Body of pancreas (tissue), 4 donors: Measurements from ENCODE around the gene SH3D21. TPM values are rescaled to one million over a fixed set of nuclear protein-coding genes. Genes with fewer than 3 reads are reported as not detected.

ENCODE experiments used
- ATAC-seq: fragments of 150-250 bp; one replicate; pipeline ENCODE4 v1.9.1; 2016
- DNase-seq, 4 donors: peaks; one replicate each; pipeline ENCODE4 v3.0.0-alpha.2; 2019
- H3K27ac ChIP-seq, 4 donors: fragments of 200-600 bp; sonication (generic); 1 replicate in 3 of 4; 2 replicates in 1 of 4; pipeline versions ENCODE4 v1.5.1 to v1.6.1; 2016 to 2019; ENCODE audit warnings: mild to moderate bottlenecking in 1 of 4, mixed read lengths in 1 of 4, moderate library complexity in 1 of 4
- H3K27me3 ChIP-seq, 2 donors: fragments of 200-600 bp; sonication (generic); one replicate each; pipeline ENCODE4 v1.6.0; 2016; ENCODE audit warnings: mild to moderate bottlenecking in 1 of 2
- H3K36me3 ChIP-seq, 2 donors: fragments of 200-600 bp; sonication (generic); replicated peaks in 1 of 2; 2 replicates each; pipeline ENCODE4 v1.5.1; 2016; ENCODE audit warnings: low read depth in 2 of 2; ENCODE audit not compliant: insufficient read depth in 1 of 2
- H3K4me1 ChIP-seq: fragments of 200-600 bp; sonication (generic); one replicate; pipeline ENCODE4 v1.6.0; 2016
- H3K4me3 ChIP-seq, 2 donors: fragments of 200-600 bp; sonication (generic); 1 replicate in 1 of 2; 2 replicates in 1 of 2; pipeline ENCODE4 v1.5.1; 2016 to 2019
- H3K9me3 ChIP-seq, 3 donors: fragments of 200-600 bp; sonication (generic); 1 replicate in 2 of 3; 2 replicates in 1 of 3; pipeline ENCODE4 v1.5.1; 2016
- POLR2A ChIP-seq, 3 donors: fragments of 450-650 bp; IDR thresholded peaks; one replicate each; pipeline ENCODE4 v1.6.1; 2016; ENCODE audit warnings: antibody characterized with exemption in 3 of 3, mild to moderate bottlenecking in 2 of 3
- WGBS, 2 donors: methylation state at CpG; one replicate each; pipeline ENCODE4 v1.1.5; 2017; 5-methylcytosine and 5-hydroxymethylcytosine counted together
- intact Hi-C: fragments of 100-400 bp; cut with DNase I; formaldehyde crosslinking; loops from one replicate; pipeline ENCODE4 v1.15.1; 2023
- total RNA-seq, 2 donors: library from RNA; depleted of rRNA; stranded (reverse); fragments of >200 nt; gene quantifications; one replicate each; pipeline ENCODE4 v1.1.0, GENCODE V29; 2016
- TF ChIP-seq, protein P1 (sequence below), 7 experiments: fragments of 450-650 bp in 4 of 7; fragments of 200-600 bp in 3 of 7; sonication (generic) in 3 of 7; IDR thresholded peaks; one replicate each; pipeline ENCODE4 v1.5.1; 2016 to 2019; ENCODE audit warnings: antibody characterized with exemption in 7 of 7

The SH3D21 gene
- total RNA-seq, 2 donors from 2014 or later: 0.33 to 0.52 TPM

DNA sequence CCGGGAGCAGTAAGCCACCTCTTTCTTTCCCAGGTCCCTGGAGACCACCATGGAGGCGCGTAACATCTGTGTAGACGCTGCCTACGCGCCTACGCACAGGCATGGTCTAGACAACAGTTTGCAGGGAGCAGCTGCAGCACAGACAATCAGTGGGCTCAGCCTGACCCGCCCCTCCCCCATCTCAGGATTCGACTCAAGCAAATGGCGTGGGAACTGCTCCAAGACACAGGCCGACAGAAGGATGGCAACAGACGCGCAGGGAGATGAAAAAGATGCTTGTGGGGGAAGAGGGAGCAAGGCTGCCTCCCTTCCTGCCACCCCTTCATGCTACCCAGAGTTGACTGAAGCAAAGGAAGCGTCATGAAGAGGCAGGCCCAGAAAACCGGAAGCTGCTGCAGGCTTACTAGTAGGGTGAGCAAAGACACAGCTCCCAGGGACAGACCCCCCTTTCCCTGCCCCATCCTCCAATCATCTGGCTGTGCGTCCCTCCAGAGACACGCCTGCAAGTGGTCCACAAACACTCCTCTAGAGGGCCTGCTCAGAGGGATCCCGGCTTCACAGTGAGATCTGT lies 60.0 kb downstream of the SH3D21 start:
- H3K4me3 ChIP-seq: no peak overlapping the region
- H3K27ac ChIP-seq: peak overlapping the region in 1 of 4 donors; percentile 54
- WGBS, 2 donors: 68 to 72% methylated on average over 16 to 18 of the region's 18 CpGs
- H3K4me1 ChIP-seq: peaks cover 28% of the 10 kb centered on the region
- peaks cover 0 to 4% of the 10 kb centered on the region in 2 donors for H3K36me3 ChIP-seq
- DNase-seq: peak in 2 of 4 donors; percentile 17 to 51
- intact Hi-C loops: no loop called here
- H3K27me3 ChIP-seq: no peaks in the 10 kb centered on the region
- no peaks in the 10 kb centered on the region for H3K9me3 ChIP-seq
- TF ChIP-seq POLR2A (IDR thresholded peaks at IDR 0.05): no peak
- TF ChIP-seq, protein P1, sequence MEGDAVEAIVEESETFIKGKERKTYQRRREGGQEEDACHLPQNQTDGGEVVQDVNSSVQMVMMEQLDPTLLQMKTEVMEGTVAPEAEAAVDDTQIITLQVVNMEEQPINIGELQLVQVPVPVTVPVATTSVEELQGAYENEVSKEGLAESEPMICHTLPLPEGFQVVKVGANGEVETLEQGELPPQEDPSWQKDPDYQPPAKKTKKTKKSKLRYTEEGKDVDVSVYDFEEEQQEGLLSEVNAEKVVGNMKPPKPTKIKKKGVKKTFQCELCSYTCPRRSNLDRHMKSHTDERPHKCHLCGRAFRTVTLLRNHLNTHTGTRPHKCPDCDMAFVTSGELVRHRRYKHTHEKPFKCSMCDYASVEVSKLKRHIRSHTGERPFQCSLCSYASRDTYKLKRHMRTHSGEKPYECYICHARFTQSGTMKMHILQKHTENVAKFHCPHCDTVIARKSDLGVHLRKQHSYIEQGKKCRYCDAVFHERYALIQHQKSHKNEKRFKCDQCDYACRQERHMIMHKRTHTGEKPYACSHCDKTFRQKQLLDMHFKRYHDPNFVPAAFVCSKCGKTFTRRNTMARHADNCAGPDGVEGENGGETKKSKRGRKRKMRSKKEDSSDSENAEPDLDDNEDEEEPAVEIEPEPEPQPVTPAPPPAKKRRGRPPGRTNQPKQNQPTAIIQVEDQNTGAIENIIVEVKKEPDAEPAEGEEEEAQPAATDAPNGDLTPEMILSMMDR (IDR thresholded peaks at IDR 0.05): no peak
- ATAC-seq: no peak

GRCh38 chr1:36367066-36367465 lies 60.9 kb downstream of the SH3D21 start:
- Histone ChIP-seq H3K36me3 (peaks cover 0 to 4% of the 10 kb centered on the region in 2 donors), H3K27ac (no peak overlapping the region), H3K4me3 (no peak overlapping the region), H3K9me3 (no peaks in the 10 kb centered on the region), H3K27me3 (no peaks in the 10 kb centered on the region), H3K4me1 (peaks cover 37% of the 10 kb centered on the region)
- TF ChIP-seq, protein P1 (IDR thresholded peaks at IDR 0.05): no peak
- TF ChIP-seq POLR2A (IDR thresholded peaks at IDR 0.05): no peak
- ATAC-seq (no peak), DNase-seq (no peak)
- intact Hi-C loops: no loop called here
- WGBS, 2 donors: 86 to 89% methylated on average over 4 to 5 of the region's 5 CpGs

- H3K4me1 ChIP-seq: peaks cover 43% of the 10 kb centered on the region
- no peak overlapping the region for H3K27ac ChIP-seq
- ATAC-seq (no peak), DNase-seq (no peak)
- peaks cover 0 to under 1% of the 10 kb centered on the region in 2 donors for H3K36me3 ChIP-seq
- H3K27me3 ChIP-seq: no peaks in the 10 kb centered on the region
- 82 to 89% methylated on average over 2 to 4 of the region's 4 CpGs for WGBS, 2 donors
- H3K4me3 ChIP-seq: no peak overlapping the region
- H3K9me3 ChIP-seq: no peaks in the 10 kb centered on the region
- intact Hi-C loops: no loop called here
- TF ChIP-seq POLR2A (IDR thresholded peaks at IDR 0.05): no peak
- TF ChIP-seq, protein P1 (IDR thresholded peaks at IDR 0.05): no peak
Observed at GRCh38 chr1:36367798-36368197, 61.6 kb downstream of the SH3D21 start.

DNA sequence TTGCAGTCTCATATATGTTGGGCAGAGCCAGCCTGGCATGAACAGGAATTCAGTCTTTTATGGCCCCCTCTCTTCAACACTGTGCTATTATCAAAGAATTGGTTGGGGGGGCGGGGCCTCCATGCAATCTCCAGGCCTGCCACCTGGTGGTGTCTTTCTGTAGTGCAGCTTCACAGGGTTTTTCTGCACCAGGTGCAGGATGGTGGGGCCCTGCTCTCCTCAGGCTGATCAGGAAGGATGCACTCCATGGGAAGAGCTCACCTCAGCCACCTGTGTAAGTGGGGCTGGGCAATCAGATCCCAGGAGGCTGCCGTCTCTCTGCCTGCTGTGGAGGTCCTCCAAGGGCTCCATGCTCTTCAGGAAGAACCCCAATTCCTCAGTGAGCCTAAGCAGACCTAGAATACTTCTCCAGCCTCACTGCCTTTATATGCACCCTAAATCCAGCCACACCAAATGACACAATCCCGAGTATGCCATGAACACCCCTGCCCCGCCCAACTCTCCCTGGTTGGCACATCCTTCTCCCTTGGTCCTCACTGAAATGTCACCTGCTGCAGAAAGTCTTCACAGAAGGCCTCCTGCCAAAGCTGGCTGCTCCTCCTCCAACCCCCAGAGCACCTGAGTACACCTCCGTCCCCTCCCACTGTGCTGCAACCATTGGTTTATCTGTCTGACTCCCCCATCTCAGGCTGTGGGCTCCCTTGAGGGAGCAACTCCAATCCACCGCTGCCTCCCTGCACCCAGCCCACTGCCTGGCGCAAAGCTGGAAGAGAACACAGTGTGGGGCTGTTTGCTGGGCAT lies 63.1 kb downstream of the SH3D21 start:
- 45 to 46% methylated on average over 6 to 7 of the region's 7 CpGs for WGBS, 2 donors
- H3K9me3 ChIP-seq: no peaks in the 10 kb centered on the region
- H3K4me3 ChIP-seq: no peak overlapping the region
- H3K27me3 ChIP-seq: no peaks in the 10 kb centered on the region
- DNase-seq (peak; percentile 81 to 89 (median 84)), ATAC-seq (peak; percentile 79)
- peak overlapping the region in 2 of 4 donors; percentile 7 to 22 for H3K27ac ChIP-seq
- no peak for TF ChIP-seq POLR2A (IDR thresholded peaks at IDR 0.05)
- TF ChIP-seq, protein P1 (IDR thresholded peaks at IDR 0.05): peak; percentile 75 to 93 (median 88)
- H3K36me3 ChIP-seq: no peaks in the 10 kb centered on the region
- H3K4me1 ChIP-seq: peaks cover 58% of the 10 kb centered on the region
- intact Hi-C loops: no loop called here

Other genes with a start within 250 kb of the SH3D21 start
- gene TEKT2, start 222.3 kb upstream of the SH3D21 start, total RNA-seq: 1 to 10 TPM; 1.3 to 1.6 TPM
- 10 to 100 TPM; 16.2 to 25.2 TPM for gene ADPRS, start 217.5 kb upstream of the SH3D21 start, total RNA-seq
- gene COL8A2, start 181.1 kb upstream of the SH3D21 start, total RNA-seq: 1 to 10 TPM; 1.3 to 1.6 TPM
- gene TRAPPC3, start 156.9 kb upstream of the SH3D21 start, total RNA-seq: 10 to 100 TPM; 45.7 to 71.5 TPM
- gene MAP7D1, start 150.2 kb upstream of the SH3D21 start, total RNA-seq: 10 to 100 TPM; 32.9 to 97.2 TPM
- 10 to 100 TPM; 27.4 to 32.2 TPM for gene THRAP3, start 81.9 kb upstream of the SH3D21 start, total RNA-seq
- 10 to 100 TPM; 32.2 to 32.3 TPM for gene EVA1B, start 17.3 kb downstream of the SH3D21 start, total RNA-seq
- 10 to 100 TPM; 25.2 to 30.3 TPM for gene STK40, start 79.6 kb downstream of the SH3D21 start, total RNA-seq
- 10 to 100 TPM; 12.2 to 21.8 TPM for gene LSM10, start 91.5 kb downstream of the SH3D21 start, total RNA-seq
- 1 to 10 TPM; 2.0 to 3.9 TPM for gene OSCP1, start 144.1 kb downstream of the SH3D21 start, total RNA-seq
- 10 to 100 TPM; 24.4 to 31.1 TPM for gene MRPS15, start 158.0 kb downstream of the SH3D21 start, total RNA-seq
- gene CSF3R, start 176.5 kb downstream of the SH3D21 start, total RNA-seq: 1 to 10 TPM in 1 of 2 donors, not detected in 1; 5.2 TPM